Measurements from ENCODE around the gene EBF4. TPM values are rescaled to one million over a fixed set of nuclear protein-coding genes. Genes with fewer than 3 reads are reported as not detected.

Gene EBF4
- polyA plus RNA-seq, 1 donor: 12.2 TPM

DNA sequence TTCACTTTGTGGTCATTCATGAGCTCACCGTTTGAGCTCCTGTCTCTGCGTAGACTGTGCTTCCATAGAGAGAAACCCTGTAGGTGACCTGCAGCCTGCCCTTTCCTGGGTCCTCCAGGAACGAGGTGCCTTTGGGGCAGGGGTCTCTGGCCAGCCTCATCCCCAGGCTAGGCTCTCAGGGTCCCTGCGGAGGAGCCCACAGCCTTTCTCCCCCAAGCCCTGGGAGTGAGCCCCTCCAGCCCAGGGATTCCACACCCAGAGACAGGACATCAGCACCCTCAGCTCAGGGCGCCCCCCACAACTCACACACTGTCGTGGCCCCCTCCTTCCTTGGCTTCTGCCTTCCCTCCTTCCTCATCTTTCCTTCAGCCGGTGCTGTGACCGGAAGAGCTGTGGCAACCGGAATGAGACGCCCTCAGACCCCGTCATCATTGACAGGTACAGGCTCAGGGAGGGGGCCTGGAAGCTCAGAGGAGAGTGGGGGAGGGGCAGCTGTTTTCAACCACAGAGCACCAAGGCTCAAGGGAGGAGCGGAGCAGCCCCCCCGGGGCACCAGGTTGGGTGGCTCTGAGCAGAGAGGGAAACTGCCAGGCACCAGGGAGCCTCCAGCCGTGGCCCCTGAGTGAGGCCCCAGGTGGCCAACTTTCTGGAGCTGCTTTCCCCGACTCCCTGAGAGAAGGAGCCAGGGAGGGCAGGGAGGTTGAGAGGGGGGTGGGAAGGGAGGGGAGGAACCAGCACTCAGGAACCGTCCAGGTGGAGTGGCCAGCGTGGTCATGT lies 16.8 kb downstream of the EBF4 start:
- Histone ChIP-seq H3K9me3 (ENCODE audit: control insufficient read depth, low read depth, low read length) (no peaks in the 10 kb centered on the region), H3K4me1 (ENCODE audit: control insufficient read depth, insufficient read depth, low read length) (no peaks in the 10 kb centered on the region), H3K27ac (ENCODE audit: low read length) (no peak overlapping the region), H3K4me3 (ENCODE audit: low read length) (no peak overlapping the region), H3K27me3 (ENCODE audit: control insufficient read depth, insufficient read depth, low read length) (peaks cover 6% of the 10 kb centered on the region), H3K36me3 (ENCODE audit: control insufficient read depth, insufficient read depth, low read length) (no peaks in the 10 kb centered on the region)
- no peak for DNase-seq
- WGBS (ENCODE audit: insufficient coverage, low lambda C conversion rate): 14% methylated on average over 1 of the region's 17 CpGs

DNA sequence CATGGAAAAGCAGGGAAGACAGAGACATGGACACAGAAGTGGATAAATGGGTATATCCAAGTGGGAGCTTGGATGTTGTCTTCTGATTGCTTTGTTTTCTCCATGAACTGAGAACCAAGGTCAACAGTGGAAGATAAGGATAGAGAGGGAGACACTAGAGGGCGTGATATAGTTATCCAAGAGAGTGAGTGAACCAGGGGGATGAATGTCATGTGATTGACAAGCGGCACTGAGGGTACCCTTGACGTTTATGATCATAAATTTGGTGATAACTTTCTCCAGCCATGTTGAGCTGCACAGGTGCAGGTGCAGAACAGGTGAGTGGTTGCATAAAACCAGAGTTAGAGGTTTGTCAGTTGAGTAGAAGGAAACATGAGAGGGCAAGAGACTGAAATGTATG lies 20.7 kb downstream of the EBF4 start:
- no peaks in the 10 kb centered on the region for H3K36me3 ChIP-seq (ENCODE audit: control insufficient read depth, insufficient read depth, low read length)
- DNase-seq: no peak
- H3K4me1 ChIP-seq (ENCODE audit: control insufficient read depth, insufficient read depth, low read length): no peaks in the 10 kb centered on the region
- no peak overlapping the region for H3K27ac ChIP-seq (ENCODE audit: low read length)
- H3K4me3 ChIP-seq (ENCODE audit: low read length): no peak overlapping the region
- no peaks in the 10 kb centered on the region for H3K9me3 ChIP-seq (ENCODE audit: control insufficient read depth, low read depth, low read length)
- no peaks in the 10 kb centered on the region for H3K27me3 ChIP-seq (ENCODE audit: control insufficient read depth, insufficient read depth, low read length)
- WGBS (ENCODE audit: insufficient coverage, low lambda C conversion rate): no CpG with 5 or more reads among the region's 3 CpGs

DNA sequence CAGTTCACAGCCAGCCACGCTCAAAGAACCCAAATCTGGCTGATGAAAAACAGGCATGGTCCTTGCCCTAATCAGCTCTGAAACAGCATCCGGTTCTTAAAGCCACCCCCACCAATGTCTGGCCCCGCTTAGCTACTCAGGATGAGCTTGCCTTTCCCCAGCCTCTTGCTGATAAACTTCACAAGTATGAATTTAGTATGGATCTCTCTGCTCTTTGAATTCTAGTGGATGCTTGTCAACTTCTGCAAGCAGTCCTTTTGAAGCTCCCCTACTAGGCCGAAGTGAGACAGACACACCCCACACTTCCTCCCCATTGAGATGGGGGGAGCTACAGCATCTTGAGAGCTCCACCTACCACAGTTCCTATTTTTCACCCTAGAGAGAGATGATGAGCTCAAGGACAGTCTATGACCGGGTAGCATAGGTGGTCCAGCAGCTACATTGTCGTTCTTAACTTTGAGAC lies 36.7 kb downstream of the EBF4 start:
- H3K4me1 ChIP-seq (ENCODE audit: control insufficient read depth, insufficient read depth, low read length): no peaks in the 10 kb centered on the region
- no peak overlapping the region for H3K4me3 ChIP-seq (ENCODE audit: low read length)
- WGBS (ENCODE audit: insufficient coverage, low lambda C conversion rate): no CpG with 5 or more reads among the region's 6 CpGs
- H3K27me3 ChIP-seq (ENCODE audit: control insufficient read depth, insufficient read depth, low read length): peaks cover 4% of the 10 kb centered on the region
- DNase-seq: no peak
- no peak overlapping the region for H3K27ac ChIP-seq (ENCODE audit: low read length)
- H3K9me3 ChIP-seq (ENCODE audit: control insufficient read depth, low read depth, low read length): no peaks in the 10 kb centered on the region
- H3K36me3 ChIP-seq (ENCODE audit: control insufficient read depth, insufficient read depth, low read length): no peaks in the 10 kb centered on the region

DNA sequence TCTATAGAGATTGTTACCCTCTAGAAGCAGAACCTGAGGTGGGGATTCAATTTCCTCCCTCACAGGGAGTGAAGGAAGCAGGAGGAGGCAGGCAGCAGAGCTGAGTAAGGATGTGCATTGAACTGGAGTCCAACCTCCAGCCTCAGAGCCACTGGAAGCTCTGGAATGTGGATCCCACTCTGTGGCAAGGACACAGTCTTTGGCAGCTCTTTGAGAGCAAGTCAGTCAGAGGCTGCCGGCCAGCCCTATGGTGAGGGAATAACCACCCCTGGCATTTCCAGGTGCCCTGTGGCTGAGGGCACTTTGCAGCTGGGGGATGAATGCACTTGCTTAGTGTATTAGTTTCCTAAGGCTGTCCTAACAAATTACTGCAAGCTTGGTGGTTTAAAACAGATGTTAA lies 37.2 kb downstream of the EBF4 start:
- Histone ChIP-seq H3K4me3 (ENCODE audit: low read length) (no peak overlapping the region), H3K9me3 (ENCODE audit: control insufficient read depth, low read depth, low read length) (no peaks in the 10 kb centered on the region), H3K27me3 (ENCODE audit: control insufficient read depth, insufficient read depth, low read length) (peaks cover 4% of the 10 kb centered on the region), H3K27ac (ENCODE audit: low read length) (no peak overlapping the region), H3K36me3 (ENCODE audit: control insufficient read depth, insufficient read depth, low read length) (no peaks in the 10 kb centered on the region), H3K4me1 (ENCODE audit: control insufficient read depth, insufficient read depth, low read length) (no peaks in the 10 kb centered on the region)
- WGBS (ENCODE audit: insufficient coverage, low lambda C conversion rate): no CpG with 5 or more reads among the region's 1 CpG
- no peak for DNase-seq

DNA sequence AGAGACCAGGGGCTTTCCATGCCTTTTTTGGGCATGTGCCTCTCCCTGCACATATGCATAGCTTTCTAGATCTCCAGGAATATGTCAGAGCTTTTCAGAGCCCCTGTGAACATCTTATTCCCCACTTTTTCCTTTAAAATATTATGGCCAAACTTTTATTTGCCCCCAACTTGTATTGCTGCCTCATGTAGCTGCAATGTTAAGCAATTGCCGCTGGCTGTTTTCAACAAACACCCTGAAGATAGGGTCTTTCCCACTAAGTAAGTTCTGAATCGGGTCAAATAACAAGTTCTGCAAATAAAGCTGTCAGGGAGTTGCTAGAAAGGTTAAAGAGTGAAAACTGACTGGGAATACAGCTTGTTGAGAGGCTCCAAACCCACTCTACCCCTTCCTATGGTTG lies 42.3 kb downstream of the EBF4 start:
- H3K4me3 ChIP-seq (ENCODE audit: low read length): no peak overlapping the region
- WGBS (ENCODE audit: insufficient coverage, low lambda C conversion rate): 100% methylated on average over 1 of the region's 2 CpGs
- H3K36me3 ChIP-seq (ENCODE audit: control insufficient read depth, insufficient read depth, low read length): no peaks in the 10 kb centered on the region
- no peak for DNase-seq
- H3K9me3 ChIP-seq (ENCODE audit: control insufficient read depth, low read depth, low read length): no peaks in the 10 kb centered on the region
- H3K27ac ChIP-seq (ENCODE audit: low read length): no peak overlapping the region
- H3K4me1 ChIP-seq (ENCODE audit: control insufficient read depth, insufficient read depth, low read length): no peaks in the 10 kb centered on the region
- H3K27me3 ChIP-seq (ENCODE audit: control insufficient read depth, insufficient read depth, low read length): no peaks in the 10 kb centered on the region

DNA sequence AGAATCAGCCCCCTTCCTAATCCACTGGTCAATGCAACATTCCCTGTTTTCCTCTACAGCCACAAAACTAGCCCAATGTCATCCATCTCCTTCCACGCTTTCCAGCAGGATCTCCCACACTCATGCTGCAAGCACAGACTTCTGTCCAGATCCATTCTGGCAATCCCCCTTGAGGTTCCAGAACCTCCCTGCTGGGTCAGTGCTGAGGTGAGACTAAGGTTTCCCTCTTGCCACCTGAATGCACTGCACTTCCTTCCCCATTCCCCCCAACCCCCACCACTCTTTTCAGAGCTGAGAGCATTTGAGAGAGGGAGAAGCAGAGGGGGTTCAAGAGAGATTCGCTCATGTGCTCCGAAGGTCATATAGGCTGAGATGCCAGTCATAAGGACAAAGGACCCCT lies 43.9 kb downstream of the EBF4 start:
- DNase-seq: no peak

DNA sequence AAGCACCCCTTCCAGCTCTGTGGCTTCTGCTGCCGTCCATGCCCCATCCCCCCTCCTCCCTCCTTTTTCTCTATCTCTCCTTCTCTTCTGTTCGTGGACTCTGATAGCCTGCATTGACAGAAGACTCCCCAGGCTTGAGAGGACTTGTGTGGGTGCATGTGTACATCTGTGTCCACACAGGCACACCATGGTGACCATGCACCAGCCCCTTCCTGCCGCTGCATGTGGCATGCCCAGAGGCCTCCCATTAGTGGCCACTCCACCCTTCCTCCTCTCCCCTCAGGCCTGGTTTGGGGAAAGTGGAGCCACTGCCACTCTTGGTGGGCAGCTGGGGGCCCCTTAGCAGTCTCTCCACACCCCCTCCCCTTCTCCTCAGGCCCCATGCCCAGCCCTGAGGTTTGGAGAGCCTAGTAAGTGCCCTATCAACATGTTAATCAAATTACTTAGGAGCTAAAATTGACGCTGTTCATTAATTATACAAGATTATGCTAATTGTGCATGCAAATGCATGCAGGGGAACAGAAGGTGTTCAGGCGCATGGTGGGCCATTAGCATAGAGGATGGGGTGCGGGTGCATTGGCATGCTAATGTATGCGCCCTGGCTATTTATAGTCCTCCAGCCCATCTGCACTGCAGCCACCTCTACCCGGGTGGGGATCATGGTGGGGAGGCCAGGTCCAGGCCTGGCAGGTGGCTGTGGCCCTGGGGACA lies 45.9 kb downstream of the EBF4 start:
- H3K27me3 ChIP-seq (ENCODE audit: control insufficient read depth, insufficient read depth, low read length): peaks cover 11% of the 10 kb centered on the region
- H3K27ac ChIP-seq (ENCODE audit: low read length): no peak overlapping the region
- H3K4me3 ChIP-seq (ENCODE audit: low read length): no peak overlapping the region
- no peaks in the 10 kb centered on the region for H3K4me1 ChIP-seq (ENCODE audit: control insufficient read depth, insufficient read depth, low read length)
- no peaks in the 10 kb centered on the region for H3K9me3 ChIP-seq (ENCODE audit: control insufficient read depth, low read depth, low read length)
- no peaks in the 10 kb centered on the region for H3K36me3 ChIP-seq (ENCODE audit: control insufficient read depth, insufficient read depth, low read length)
- no peak for DNase-seq
- WGBS (ENCODE audit: insufficient coverage, low lambda C conversion rate): 86% methylated on average over 1 of the region's 8 CpGs

More for the DNA sequence above, 43.9 kb downstream of the EBF4 start:
- H3K4me1 ChIP-seq (ENCODE audit: control insufficient read depth, insufficient read depth, low read length): no peaks in the 10 kb centered on the region
- no CpG with 5 or more reads among the region's 3 CpGs for WGBS (ENCODE audit: insufficient coverage, low lambda C conversion rate)
- H3K36me3 ChIP-seq (ENCODE audit: control insufficient read depth, insufficient read depth, low read length): no peaks in the 10 kb centered on the region
- H3K9me3 ChIP-seq (ENCODE audit: control insufficient read depth, low read depth, low read length): no peaks in the 10 kb centered on the region
- H3K27ac ChIP-seq (ENCODE audit: low read length): no peak overlapping the region
- H3K27me3 ChIP-seq (ENCODE audit: control insufficient read depth, insufficient read depth, low read length): no peaks in the 10 kb centered on the region
- no peak overlapping the region for H3K4me3 ChIP-seq (ENCODE audit: low read length)

DNA sequence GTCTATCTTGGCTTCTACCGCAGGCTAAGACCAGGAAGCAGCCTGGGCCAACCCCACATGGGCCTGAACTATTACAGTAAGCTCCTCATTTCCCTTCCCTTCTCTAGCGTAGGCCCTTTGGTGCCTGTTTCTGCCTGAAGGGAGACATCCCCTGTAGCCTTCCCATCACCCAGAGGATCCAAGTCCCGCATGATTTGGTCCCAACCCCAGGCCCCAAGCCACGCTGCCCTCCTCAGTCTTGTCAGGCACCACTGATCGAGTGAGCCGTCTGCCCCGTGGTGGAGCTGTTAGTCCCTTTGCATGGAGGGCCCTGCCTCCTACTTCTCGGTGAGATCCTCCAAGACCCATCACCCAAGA lies 46.4 kb downstream of the EBF4 start:
- no peak overlapping the region for H3K27ac ChIP-seq (ENCODE audit: low read length)
- H3K9me3 ChIP-seq (ENCODE audit: control insufficient read depth, low read depth, low read length): no peaks in the 10 kb centered on the region
- H3K36me3 ChIP-seq (ENCODE audit: control insufficient read depth, insufficient read depth, low read length): no peaks in the 10 kb centered on the region
- DNase-seq: no peak
- no peaks in the 10 kb centered on the region for H3K4me1 ChIP-seq (ENCODE audit: control insufficient read depth, insufficient read depth, low read length)
- H3K4me3 ChIP-seq (ENCODE audit: low read length): no peak overlapping the region
- WGBS (ENCODE audit: insufficient coverage, low lambda C conversion rate): no CpG with 5 or more reads among the region's 8 CpGs
- H3K27me3 ChIP-seq (ENCODE audit: control insufficient read depth, insufficient read depth, low read length): peaks cover 11% of the 10 kb centered on the region

DNA sequence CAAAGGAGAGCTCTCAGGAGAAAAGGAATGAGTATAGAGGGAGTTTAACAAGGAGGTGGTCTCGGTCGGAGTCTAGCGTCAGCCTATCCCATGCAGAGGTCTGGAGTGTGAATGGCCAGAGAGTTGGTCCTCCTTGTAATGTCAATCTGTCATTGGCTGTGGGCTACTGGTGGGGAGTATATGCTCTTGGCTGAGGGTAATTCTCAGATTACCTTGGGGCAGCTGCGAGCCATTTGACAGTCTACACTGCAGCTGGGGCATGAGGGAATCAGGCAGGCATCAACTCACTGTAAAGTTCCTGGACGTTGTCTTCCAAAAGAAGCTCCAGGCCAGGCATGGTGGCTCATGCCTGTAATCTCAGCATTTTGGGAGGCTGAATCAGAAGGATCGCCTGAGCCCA lies 48.1 kb downstream of the EBF4 start:
- Histone ChIP-seq H3K4me3 (ENCODE audit: low read length) (no peak overlapping the region), H3K27ac (ENCODE audit: low read length) (no peak overlapping the region), H3K27me3 (ENCODE audit: control insufficient read depth, insufficient read depth, low read length) (peaks cover 11% of the 10 kb centered on the region), H3K9me3 (ENCODE audit: control insufficient read depth, low read depth, low read length) (no peaks in the 10 kb centered on the region), H3K36me3 (ENCODE audit: control insufficient read depth, insufficient read depth, low read length) (no peaks in the 10 kb centered on the region), H3K4me1 (ENCODE audit: control insufficient read depth, insufficient read depth, low read length) (no peaks in the 10 kb centered on the region)
- DNase-seq: no peak
- WGBS (ENCODE audit: insufficient coverage, low lambda C conversion rate): no CpG with 5 or more reads among the region's 6 CpGs

DNA sequence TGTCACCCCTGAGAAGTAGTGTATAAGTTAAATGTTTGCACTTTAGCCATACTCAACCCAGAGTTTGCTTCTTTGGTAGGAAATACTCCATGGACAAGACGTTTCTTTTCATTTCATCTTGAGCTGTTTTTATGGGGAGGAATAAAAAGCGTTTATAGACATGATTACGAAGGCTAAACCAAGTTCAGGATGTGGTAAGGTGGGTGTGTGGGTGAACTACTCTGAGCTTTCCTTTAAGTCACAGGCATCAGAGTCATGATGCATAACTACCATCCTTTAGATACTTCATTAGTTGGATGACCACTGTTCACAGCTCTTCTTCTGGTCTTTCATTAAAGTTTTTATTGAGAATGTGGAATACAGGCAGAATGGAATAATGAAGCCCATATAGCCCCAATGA lies 48.9 kb downstream of the EBF4 start:
- no peaks in the 10 kb centered on the region for H3K4me1 ChIP-seq (ENCODE audit: control insufficient read depth, insufficient read depth, low read length)

More for the DNA sequence above, 48.9 kb downstream of the EBF4 start:
- no peaks in the 10 kb centered on the region for H3K9me3 ChIP-seq (ENCODE audit: control insufficient read depth, low read depth, low read length)
- peaks cover 14% of the 10 kb centered on the region for H3K27me3 ChIP-seq (ENCODE audit: control insufficient read depth, insufficient read depth, low read length)
- H3K27ac ChIP-seq (ENCODE audit: low read length): no peak overlapping the region
- DNase-seq: no peak
- H3K36me3 ChIP-seq (ENCODE audit: control insufficient read depth, insufficient read depth, low read length): no peaks in the 10 kb centered on the region
- no peak overlapping the region for H3K4me3 ChIP-seq (ENCODE audit: low read length)
- WGBS (ENCODE audit: insufficient coverage, low lambda C conversion rate): 92% methylated on average over 2 of the region's 3 CpGs

Measured in large intestine (tissue), 3 donors.